ENCODE data around the gene EVX2. TPM values are rescaled to one million over a fixed set of nuclear protein-coding genes. Genes with fewer than 3 reads are reported as not detected.

Gene EVX2
- total and polyA plus RNA-seq, 4 donors, result not detected

GRCh38 chr2:176112375-176113302 is 28.9 kb upstream of the EVX2 start:
- H3K4me3 ChIP-seq (ENCODE audit: low read depth in 1 of 3, low read length in 3 of 3), result no peak overlapping the region
- TF ChIP-seq, protein P1, sequence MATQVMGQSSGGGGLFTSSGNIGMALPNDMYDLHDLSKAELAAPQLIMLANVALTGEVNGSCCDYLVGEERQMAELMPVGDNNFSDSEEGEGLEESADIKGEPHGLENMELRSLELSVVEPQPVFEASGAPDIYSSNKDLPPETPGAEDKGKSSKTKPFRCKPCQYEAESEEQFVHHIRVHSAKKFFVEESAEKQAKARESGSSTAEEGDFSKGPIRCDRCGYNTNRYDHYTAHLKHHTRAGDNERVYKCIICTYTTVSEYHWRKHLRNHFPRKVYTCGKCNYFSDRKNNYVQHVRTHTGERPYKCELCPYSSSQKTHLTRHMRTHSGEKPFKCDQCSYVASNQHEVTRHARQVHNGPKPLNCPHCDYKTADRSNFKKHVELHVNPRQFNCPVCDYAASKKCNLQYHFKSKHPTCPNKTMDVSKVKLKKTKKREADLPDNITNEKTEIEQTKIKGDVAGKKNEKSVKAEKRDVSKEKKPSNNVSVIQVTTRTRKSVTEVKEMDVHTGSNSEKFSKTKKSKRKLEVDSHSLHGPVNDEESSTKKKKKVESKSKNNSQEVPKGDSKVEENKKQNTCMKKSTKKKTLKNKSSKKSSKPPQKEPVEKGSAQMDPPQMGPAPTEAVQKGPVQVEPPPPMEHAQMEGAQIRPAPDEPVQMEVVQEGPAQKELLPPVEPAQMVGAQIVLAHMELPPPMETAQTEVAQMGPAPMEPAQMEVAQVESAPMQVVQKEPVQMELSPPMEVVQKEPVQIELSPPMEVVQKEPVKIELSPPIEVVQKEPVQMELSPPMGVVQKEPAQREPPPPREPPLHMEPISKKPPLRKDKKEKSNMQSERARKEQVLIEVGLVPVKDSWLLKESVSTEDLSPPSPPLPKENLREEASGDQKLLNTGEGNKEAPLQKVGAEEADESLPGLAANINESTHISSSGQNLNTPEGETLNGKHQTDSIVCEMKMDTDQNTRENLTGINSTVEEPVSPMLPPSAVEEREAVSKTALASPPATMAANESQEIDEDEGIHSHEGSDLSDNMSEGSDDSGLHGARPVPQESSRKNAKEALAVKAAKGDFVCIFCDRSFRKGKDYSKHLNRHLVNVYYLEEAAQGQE (IDR thresholded peaks at IDR 0.05), result no peak
- TF ChIP-seq HNF4G (IDR thresholded peaks at IDR 0.05) (no peak), ATF3 (IDR thresholded peaks at IDR 0.05) (no peak), ZBTB33 (IDR thresholded peaks at IDR 0.05) (no peak), JUND (IDR thresholded peaks at IDR 0.05) (no peak), TAF1 (conservative IDR thresholded peaks at IDR 0.05) (no peak), YY1 (IDR thresholded peaks at IDR 0.05) (no peak), FOXA2 (IDR thresholded peaks at IDR 0.05) (no peak), RXRA (IDR thresholded peaks at IDR 0.05) (no peak), MAX (IDR thresholded peaks at IDR 0.05) (no peak), FOXA1 (IDR thresholded peaks at IDR 0.05) (no peak), EGR1 (IDR thresholded peaks at IDR 0.05; ENCODE audit: low read depth in 2 of 2) (no peak), GABPA (IDR thresholded peaks at IDR 0.05 in 1 of 2, conservative IDR thresholded peaks at IDR 0.05 in 1 of 2) (no peak), SP1 (IDR thresholded peaks at IDR 0.05) (no peak), RAD21 (IDR thresholded peaks at IDR 0.05) (no peak), NR2F2 (IDR thresholded peaks at IDR 0.05) (no peak), HNF4A (conservative IDR thresholded peaks at IDR 0.05) (no peak)
- TF ChIP-seq, protein P2, sequence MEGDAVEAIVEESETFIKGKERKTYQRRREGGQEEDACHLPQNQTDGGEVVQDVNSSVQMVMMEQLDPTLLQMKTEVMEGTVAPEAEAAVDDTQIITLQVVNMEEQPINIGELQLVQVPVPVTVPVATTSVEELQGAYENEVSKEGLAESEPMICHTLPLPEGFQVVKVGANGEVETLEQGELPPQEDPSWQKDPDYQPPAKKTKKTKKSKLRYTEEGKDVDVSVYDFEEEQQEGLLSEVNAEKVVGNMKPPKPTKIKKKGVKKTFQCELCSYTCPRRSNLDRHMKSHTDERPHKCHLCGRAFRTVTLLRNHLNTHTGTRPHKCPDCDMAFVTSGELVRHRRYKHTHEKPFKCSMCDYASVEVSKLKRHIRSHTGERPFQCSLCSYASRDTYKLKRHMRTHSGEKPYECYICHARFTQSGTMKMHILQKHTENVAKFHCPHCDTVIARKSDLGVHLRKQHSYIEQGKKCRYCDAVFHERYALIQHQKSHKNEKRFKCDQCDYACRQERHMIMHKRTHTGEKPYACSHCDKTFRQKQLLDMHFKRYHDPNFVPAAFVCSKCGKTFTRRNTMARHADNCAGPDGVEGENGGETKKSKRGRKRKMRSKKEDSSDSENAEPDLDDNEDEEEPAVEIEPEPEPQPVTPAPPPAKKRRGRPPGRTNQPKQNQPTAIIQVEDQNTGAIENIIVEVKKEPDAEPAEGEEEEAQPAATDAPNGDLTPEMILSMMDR (IDR thresholded peaks at IDR 0.05; ENCODE audit: low read depth, low read length, missing input control), result no peak
- H3K27me3 ChIP-seq (ENCODE audit: control insufficient read depth in 4 of 4, insufficient read depth in 4 of 4, low read length in 3 of 4), result peaks cover 15 to 46% (median 40%) of the 10 kb centered on the region in 4 donors
- H3K36me3 ChIP-seq (ENCODE audit: control insufficient read depth in 4 of 4, insufficient read depth in 3 of 4, low read depth in 1 of 4, low read length in 3 of 4), result no peaks in the 10 kb centered on the region
- DNase-seq (ENCODE audit: low spot score), result no peak
- H3K9me3 ChIP-seq (ENCODE audit: control insufficient read depth in 4 of 4, low read length in 3 of 4), result peaks cover 0 to 2% (median under 1%) of the 10 kb centered on the region in 4 donors
- WGBS, result 16% methylated on average over 40 of the region's 40 CpGs
- peaks cover 0 to 3% (median 3%) of the 10 kb centered on the region in 4 donors for H3K4me1 ChIP-seq (ENCODE audit: control insufficient read depth in 4 of 4, insufficient read depth in 4 of 4, low read length in 3 of 4)
- no peak overlapping the region for H3K27ac ChIP-seq (ENCODE audit: low read depth in 1 of 2, low read length in 2 of 2)
- no peak overlapping the region for H3K9ac ChIP-seq (ENCODE audit: low read depth in 1 of 2, low read length in 2 of 2)

Data from liver (tissue), 9 donors.